ENCODE measurements around the gene CTDSPL. TPM values are rescaled to one million over a fixed set of nuclear protein-coding genes. Genes with fewer than 3 reads are reported as not detected.

Gene CTDSPL
- total RNA-seq, 1 donor from 2014 or later, result 6.1 TPM

DNA sequence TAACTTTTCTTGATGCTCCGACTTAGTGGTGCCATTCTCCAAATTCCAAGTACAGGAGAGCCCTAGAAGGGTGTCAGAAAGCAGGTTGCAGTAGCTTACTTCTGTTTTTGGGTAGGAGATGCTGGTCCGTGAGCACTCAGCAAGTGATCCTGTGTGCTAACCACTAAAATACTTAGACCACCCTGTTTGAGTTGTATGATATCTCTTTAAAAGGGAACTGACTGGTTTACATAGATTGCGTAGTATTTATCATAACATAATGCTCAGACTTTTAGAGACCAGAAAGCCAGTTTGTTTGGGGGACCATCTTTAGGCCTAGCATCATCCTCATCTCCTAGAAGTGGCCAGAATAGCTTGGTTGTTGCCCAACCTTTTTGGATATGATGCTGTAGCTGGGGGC is 26.7 kb downstream of the CTDSPL start:
- Mint-ChIP-seq H3K27ac (no peak overlapping the region), H3K4me1 (no peaks in the 10 kb centered on the region), H3K9me3 (no peaks in the 10 kb centered on the region), H3K27me3 (peaks cover 12% of the 10 kb centered on the region), H3K36me3 (ENCODE audit: low read depth) (no peaks in the 10 kb centered on the region), H3K4me3 (no peak overlapping the region)
- intact Hi-C loops (cut with micrococcal nuclease), result no loop called here
- no peak for DNase-seq

DNA sequence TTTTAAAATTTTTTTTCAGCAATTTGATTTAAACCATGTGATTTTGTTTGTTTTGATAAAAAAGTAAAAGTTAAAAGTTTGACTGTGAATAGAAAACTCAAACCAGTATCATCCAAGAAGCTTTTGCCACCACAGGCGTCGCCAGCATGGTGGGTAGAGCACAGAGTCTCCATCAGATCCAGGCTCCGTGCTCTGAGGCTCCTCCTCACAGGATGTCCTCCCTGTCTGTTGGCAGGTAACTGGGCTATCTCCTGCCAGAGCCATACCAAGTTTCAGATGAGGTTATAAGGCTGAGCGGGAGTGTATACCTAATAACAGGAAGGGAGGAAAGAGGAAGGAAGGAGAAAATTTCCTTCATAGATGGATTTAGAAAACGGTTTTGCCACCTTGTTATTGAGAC is 28.8 kb downstream of the CTDSPL start:
- peaks cover 5% of the 10 kb centered on the region for H3K27me3 Mint-ChIP-seq
- no peak overlapping the region for H3K27ac Mint-ChIP-seq
- peaks cover 1% of the 10 kb centered on the region for H3K4me1 Mint-ChIP-seq
- DNase-seq, result no peak
- no peak overlapping the region for H3K4me3 Mint-ChIP-seq
- intact Hi-C loops (cut with micrococcal nuclease), result no loop called here
- H3K36me3 Mint-ChIP-seq (ENCODE audit: low read depth), result no peaks in the 10 kb centered on the region
- H3K9me3 Mint-ChIP-seq, result no peaks in the 10 kb centered on the region

GRCh38 chr3:37891227-37891626 is 29.5 kb downstream of the CTDSPL start:
- DNase-seq, result no peak
- Mint-ChIP-seq H3K36me3 (ENCODE audit: low read depth) (no peaks in the 10 kb centered on the region), H3K27ac (no peak overlapping the region), H3K4me3 (no peak overlapping the region), H3K4me1 (peaks cover 1% of the 10 kb centered on the region), H3K27me3 (peaks cover 5% of the 10 kb centered on the region), H3K9me3 (no peaks in the 10 kb centered on the region)
- intact Hi-C loops (cut with micrococcal nuclease), result no loop called here

GRCh38 chr3:37892927-37893600 is 31.4 kb downstream of the CTDSPL start:
- H3K4me3 Mint-ChIP-seq, result no peak overlapping the region
- H3K27me3 Mint-ChIP-seq, result peaks cover 5% of the 10 kb centered on the region
- DNase-seq, result no peak

DNA sequence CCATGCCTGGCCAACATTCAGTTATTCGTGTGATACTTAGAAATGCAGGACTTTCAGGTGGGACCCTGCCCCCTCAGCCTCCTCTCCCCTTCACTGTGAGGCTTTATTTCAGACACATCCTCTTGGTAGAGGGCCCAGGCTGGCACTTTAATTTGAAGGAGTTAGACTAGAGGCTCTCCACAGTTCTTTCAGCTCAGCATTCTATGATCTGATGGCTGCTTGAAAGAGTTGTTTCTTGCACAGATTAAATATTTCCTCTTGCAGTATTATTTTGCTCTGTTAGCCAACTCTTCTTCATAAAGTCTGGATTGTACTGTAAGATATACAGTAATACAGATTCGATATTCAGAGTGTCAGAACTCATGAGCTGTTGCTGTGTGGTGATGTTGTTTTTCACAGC is 35.1 kb downstream of the CTDSPL start:
- Mint-ChIP-seq H3K27me3 (peaks cover 5% of the 10 kb centered on the region), H3K4me3 (no peak overlapping the region)
- DNase-seq, result no peak

More at GRCh38 chr3:37892927-37893600, 31.4 kb downstream of the CTDSPL start:
- H3K27ac Mint-ChIP-seq, result no peak overlapping the region
- H3K9me3 Mint-ChIP-seq, result no peaks in the 10 kb centered on the region
- intact Hi-C loops (cut with micrococcal nuclease), result no loop called here
- no peaks in the 10 kb centered on the region for H3K36me3 Mint-ChIP-seq (ENCODE audit: low read depth)
- H3K4me1 Mint-ChIP-seq, result peaks cover 1% of the 10 kb centered on the region

DNA sequence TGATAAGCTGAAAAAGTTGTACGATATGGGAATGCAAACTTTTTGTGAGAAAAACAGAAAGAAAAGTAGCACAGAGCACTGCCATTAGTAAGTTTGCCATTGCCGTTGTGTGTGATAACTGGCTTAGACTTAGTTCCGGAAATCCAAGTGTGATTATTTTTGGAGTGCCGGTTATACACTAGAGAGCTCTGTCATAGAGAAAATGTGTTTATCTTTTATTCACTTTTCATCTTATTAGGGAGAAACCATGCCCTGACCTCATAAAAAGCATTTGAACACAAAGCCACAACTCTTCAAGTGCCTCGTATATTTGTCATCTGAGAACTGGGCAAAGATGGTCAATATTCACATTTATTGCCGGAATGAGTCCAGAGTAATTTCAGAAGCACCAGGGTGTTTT is 36.1 kb downstream of the CTDSPL start:
- Mint-ChIP-seq H3K4me1 (peaks cover 21% of the 10 kb centered on the region), H3K36me3 (ENCODE audit: low read depth) (no peaks in the 10 kb centered on the region), H3K27ac (no peak overlapping the region), H3K4me3 (no peak overlapping the region), H3K9me3 (no peaks in the 10 kb centered on the region), H3K27me3 (peaks cover 4% of the 10 kb centered on the region)
- intact Hi-C loops (cut with micrococcal nuclease), result no loop called here
- no peak for DNase-seq

More for the DNA sequence above, 35.1 kb downstream of the CTDSPL start:
- Mint-ChIP-seq H3K27ac (no peak overlapping the region), H3K9me3 (no peaks in the 10 kb centered on the region), H3K36me3 (ENCODE audit: low read depth) (no peaks in the 10 kb centered on the region), H3K4me1 (peaks cover 12% of the 10 kb centered on the region)
- intact Hi-C loops (cut with micrococcal nuclease), result no loop called here

GRCh38 chr3:37898424-37898823 is 36.7 kb downstream of the CTDSPL start:
- Mint-ChIP-seq H3K9me3 (no peaks in the 10 kb centered on the region), H3K27me3 (peaks cover 3% of the 10 kb centered on the region), H3K4me1 (peaks cover 27% of the 10 kb centered on the region), H3K4me3 (no peak overlapping the region), H3K36me3 (ENCODE audit: low read depth) (no peaks in the 10 kb centered on the region), H3K27ac (no peak overlapping the region)
- intact Hi-C loops (cut with micrococcal nuclease), result no loop called here
- no peak for DNase-seq

DNA sequence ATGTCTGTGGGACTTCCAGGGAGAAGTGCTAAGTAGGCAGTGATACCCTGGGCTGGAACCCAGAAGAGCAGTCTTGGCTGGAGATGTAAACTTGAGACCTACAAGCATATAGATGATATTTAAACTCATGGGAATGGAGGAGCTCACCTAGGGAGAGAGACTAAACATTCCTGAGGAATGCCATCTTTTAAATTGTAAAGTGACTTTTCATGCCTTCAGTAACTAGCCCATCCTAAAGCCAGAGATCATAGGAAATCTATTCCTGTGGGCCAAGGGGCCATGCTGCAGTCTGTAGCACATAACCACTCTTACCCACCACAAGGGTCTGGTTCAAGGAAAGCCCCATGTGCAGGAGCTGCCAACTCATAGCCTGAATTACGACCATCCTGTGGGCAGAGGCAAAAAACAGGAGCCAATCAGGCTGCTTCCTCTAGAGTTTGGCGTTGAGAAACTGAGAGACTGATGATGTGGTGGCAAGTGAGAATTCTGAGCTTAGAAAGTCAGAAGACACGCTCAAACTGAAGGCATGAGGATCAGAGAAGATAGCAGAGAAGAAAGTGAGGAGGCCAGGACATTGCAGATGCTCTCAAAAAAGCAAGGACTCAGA is 37.5 kb downstream of the CTDSPL start:
- Mint-ChIP-seq H3K27ac (no peak overlapping the region), H3K4me1 (peaks cover 32% of the 10 kb centered on the region), H3K27me3 (peaks cover 2% of the 10 kb centered on the region), H3K36me3 (ENCODE audit: low read depth) (no peaks in the 10 kb centered on the region), H3K4me3 (no peak overlapping the region), H3K9me3 (no peaks in the 10 kb centered on the region)
- intact Hi-C loops (cut with micrococcal nuclease), result loop anchor here (1.0 kb wide), 1 partner anchor 9 kb away; no protein-coding TSS in a partner anchor
- no peak for DNase-seq

DNA sequence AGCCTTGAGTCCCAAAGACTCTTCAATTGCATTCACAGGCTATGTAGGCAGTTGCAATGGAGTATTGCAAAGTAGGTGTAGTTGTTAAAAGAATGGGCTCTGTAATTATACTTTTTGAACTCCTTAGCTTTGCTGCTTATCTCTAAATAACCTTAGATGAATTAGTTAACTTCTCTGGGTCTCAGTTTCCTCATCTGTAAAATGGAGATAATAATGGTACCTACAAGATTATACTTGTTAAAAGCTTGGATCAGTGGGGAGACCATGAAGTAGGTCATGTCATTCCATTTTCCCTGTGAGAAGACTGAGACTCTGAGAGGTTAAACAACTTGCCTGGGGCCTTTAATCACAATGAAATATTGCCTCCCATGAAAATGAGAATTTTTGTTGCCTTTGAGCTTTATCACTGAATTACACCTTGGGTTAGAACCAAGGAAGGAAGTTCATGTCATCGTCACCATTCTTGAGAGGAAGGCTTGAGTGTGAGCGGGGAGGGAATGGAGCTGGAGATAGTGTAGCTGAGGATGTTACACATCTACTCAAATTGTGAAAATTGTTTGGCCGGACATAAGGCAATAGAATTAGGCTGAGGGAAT is 38.1 kb downstream of the CTDSPL start:
- no peaks in the 10 kb centered on the region for H3K9me3 Mint-ChIP-seq
- no peak for DNase-seq
- no peaks in the 10 kb centered on the region for H3K36me3 Mint-ChIP-seq (ENCODE audit: low read depth)
- intact Hi-C loops (cut with micrococcal nuclease), result loop anchor here (1.0 kb wide), 1 partner anchor 8 kb away; no protein-coding TSS in a partner anchor
- peaks cover 34% of the 10 kb centered on the region for H3K4me1 Mint-ChIP-seq
- no peak overlapping the region for H3K27ac Mint-ChIP-seq
- H3K4me3 Mint-ChIP-seq, result no peak overlapping the region
- peaks cover 2% of the 10 kb centered on the region for H3K27me3 Mint-ChIP-seq

GRCh38 chr3:37901721-37902120 is 40.0 kb downstream of the CTDSPL start:
- no peaks in the 10 kb centered on the region for H3K36me3 Mint-ChIP-seq (ENCODE audit: low read depth)
- H3K27me3 Mint-ChIP-seq, result no peaks in the 10 kb centered on the region
- H3K27ac Mint-ChIP-seq, result no peak overlapping the region
- intact Hi-C loops (cut with micrococcal nuclease), result no loop called here
- no peak overlapping the region for H3K4me3 Mint-ChIP-seq
- H3K9me3 Mint-ChIP-seq, result no peaks in the 10 kb centered on the region
- peaks cover 40% of the 10 kb centered on the region for H3K4me1 Mint-ChIP-seq
- no peak for DNase-seq

- Mint-ChIP-seq H3K4me3 (peak overlapping the region; percentile 50), H3K9me3 (no peaks in the 10 kb centered on the region), H3K27me3 (no peaks in the 10 kb centered on the region), H3K27ac (peak overlapping the region; percentile 5), H3K4me1 (peaks cover 48% of the 10 kb centered on the region), H3K36me3 (ENCODE audit: low read depth) (no peaks in the 10 kb centered on the region)
- intact Hi-C loops (cut with micrococcal nuclease), result no loop called here
- DNase-seq, result peak; percentile 68
These were observed 41.0 kb downstream of the CTDSPL start for GRCh38 chr3:37902674-37903073.

DNA sequence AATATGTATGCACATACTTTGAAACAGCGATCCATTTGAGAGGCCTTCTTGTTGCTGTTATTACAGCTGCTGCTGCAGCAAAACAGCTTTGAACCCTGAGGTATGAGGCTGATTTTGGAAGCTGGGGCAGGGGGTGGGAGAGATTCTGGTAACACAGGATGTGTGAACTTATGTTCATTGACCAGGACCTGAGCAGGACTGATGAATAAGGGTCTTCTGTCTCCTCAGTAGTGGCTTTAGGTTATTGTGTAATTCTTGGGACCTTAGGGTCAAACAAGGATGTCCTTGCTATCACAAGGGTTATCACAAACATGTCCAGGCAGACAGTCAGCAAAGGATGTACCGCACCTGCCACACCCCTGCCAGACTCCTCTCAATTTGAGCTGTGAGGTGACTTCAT is 41.6 kb downstream of the CTDSPL start:
- H3K4me1 Mint-ChIP-seq, result peaks cover 54% of the 10 kb centered on the region

DNA sequence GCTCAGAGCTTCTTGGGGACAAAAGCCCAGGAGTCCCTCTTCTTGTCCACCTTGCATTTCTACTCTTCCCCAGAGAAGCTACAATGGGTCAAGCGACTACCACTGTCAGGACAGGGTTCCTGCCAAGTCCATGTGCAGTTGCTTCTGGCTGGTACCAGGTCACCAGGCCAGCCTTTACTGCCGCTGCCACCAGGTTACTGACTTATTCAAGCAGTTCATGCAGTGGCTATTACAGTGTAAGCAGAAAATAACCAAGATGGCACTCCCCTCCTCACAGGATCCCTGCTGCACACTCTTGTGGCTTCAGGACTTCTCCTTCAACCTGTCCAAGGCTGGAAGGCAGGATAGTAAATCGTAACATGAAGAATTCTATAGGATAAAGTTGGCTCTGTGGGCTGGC is 42.1 kb downstream of the CTDSPL start:
- Mint-ChIP-seq H3K4me3 (no peak overlapping the region), H3K9me3 (no peaks in the 10 kb centered on the region), H3K36me3 (ENCODE audit: low read depth) (no peaks in the 10 kb centered on the region), H3K4me1 (peaks cover 55% of the 10 kb centered on the region), H3K27ac (no peak overlapping the region), H3K27me3 (no peaks in the 10 kb centered on the region)
- intact Hi-C loops (cut with micrococcal nuclease), result no loop called here
- no peak for DNase-seq

More for the DNA sequence above, 41.6 kb downstream of the CTDSPL start:
- intact Hi-C loops (cut with micrococcal nuclease), result no loop called here
- Mint-ChIP-seq H3K4me3 (no peak overlapping the region), H3K36me3 (ENCODE audit: low read depth) (no peaks in the 10 kb centered on the region), H3K9me3 (no peaks in the 10 kb centered on the region), H3K27me3 (no peaks in the 10 kb centered on the region), H3K27ac (no peak overlapping the region)
- no peak for DNase-seq

DNA sequence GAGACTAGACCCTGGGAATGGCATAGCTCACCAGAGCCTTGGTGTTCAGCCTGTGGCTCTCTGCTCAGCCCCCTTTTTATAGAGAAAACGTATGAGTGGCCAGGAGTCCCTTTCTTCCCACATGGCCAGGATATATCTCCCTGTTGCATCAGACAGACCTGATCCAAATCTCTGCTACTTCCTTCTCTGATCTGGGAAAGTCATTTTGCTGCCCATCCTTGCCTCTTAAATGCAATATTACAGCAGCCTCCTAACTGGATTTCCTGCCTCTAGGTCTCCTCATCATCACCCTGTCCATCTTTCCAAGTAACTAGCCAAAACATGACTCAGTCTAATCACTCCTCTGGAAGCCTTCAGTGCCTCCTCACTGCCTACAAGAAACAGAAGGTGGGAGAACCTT is 42.9 kb downstream of the CTDSPL start:
- intact Hi-C loops (cut with micrococcal nuclease), result no loop called here
- no peak overlapping the region for H3K4me3 Mint-ChIP-seq
- no peak for DNase-seq
- H3K27ac Mint-ChIP-seq, result no peak overlapping the region
- H3K9me3 Mint-ChIP-seq, result no peaks in the 10 kb centered on the region
- H3K27me3 Mint-ChIP-seq, result no peaks in the 10 kb centered on the region
- no peaks in the 10 kb centered on the region for H3K36me3 Mint-ChIP-seq (ENCODE audit: low read depth)
- peaks cover 54% of the 10 kb centered on the region for H3K4me1 Mint-ChIP-seq
